MM.1S (cell line): ENCODE results near the gene DGAT2.

Experiments used
- CTCF ChIP-seq: fragments of 300-600 bp; sonication (generic); IDR thresholded peaks from 2 replicates; pipeline ENCODE4 v1.5.1; 2016; ENCODE audit warnings: antibody characterized with exemption, low read length, mixed read lengths
- EZH2 ChIP-seq: fragments of 300-600 bp; sonication (generic); optimal IDR thresholded peaks from 2 replicates; pipeline ENCODE3; 2017; ENCODE audit warnings: low read depth, mild to moderate bottlenecking, antibody characterized with exemption, low read length, mixed read lengths
- EZH2phosphoT487 ChIP-seq: fragments of 300-600 bp; sonication (generic); IDR thresholded peaks from 2 replicates; pipeline ENCODE4 v1.6.1; 2018; ENCODE audit warnings: antibody characterized with exemption, low read length

DNA sequence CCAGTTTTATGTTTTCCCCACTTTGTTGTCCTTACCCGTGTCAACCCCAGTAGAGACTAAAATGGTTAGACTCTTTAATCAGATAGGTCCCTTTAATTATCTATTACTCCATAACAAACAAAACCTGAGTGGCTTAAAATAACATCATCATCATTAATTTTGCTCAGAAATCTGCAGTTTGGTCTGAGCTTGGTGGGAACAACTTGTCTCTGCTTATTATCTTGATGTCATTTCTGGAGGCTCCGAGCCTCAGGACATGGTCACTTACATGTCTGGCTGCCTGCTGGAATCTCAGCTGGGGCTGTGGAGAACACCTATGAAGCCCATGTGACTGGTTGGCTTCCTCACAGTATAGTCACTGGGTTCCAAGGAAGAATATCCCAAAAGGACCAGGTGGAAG is 73.2 kb downstream of the DGAT2 start:
- TF ChIP-seq CTCF = no peak
- TF ChIP-seq EZH2 = no peak
- TF ChIP-seq EZH2phosphoT487 = no peak
